KOPT-K1 (cell line): ENCODE measurements around the gene YPEL3.
A peak's percentile ranks its signal among the peaks of the same experiment; 100 is the strongest.
"Not testable (repeated sequence)": the region's sequence is repeated elsewhere in the genome, so short reads cannot be mapped to it uniquely, and the experiment has no call there.

Experiments
- H3K27ac ChIP-seq: fragments of 200-600 bp; sonication (generic); 2 replicates; pipeline ENCODE4 v1.5.1; 2016; ENCODE audit warnings: antibody characterized with exemption, mild to moderate bottlenecking, low read depth, low read length; ENCODE audit not compliant: poor library complexity, severe bottlenecking
- H3K36me3 ChIP-seq: fragments of 200-600 bp; sonication (generic); 2 replicates; pipeline ENCODE4 v1.5.1; 2017; ENCODE audit warnings: antibody characterized with exemption, mild to moderate bottlenecking, low read length, moderate library complexity; ENCODE audit not compliant: insufficient read depth
- H3K9me3 ChIP-seq: fragments of 200-600 bp; sonication (generic); 2 replicates; pipeline ENCODE4 v1.5.1; 2017; ENCODE audit warnings: antibody characterized with exemption, low read length, mild to moderate bottlenecking; ENCODE audit not compliant: insufficient read depth, poor library complexity, severe bottlenecking

Gene YPEL3

DNA sequence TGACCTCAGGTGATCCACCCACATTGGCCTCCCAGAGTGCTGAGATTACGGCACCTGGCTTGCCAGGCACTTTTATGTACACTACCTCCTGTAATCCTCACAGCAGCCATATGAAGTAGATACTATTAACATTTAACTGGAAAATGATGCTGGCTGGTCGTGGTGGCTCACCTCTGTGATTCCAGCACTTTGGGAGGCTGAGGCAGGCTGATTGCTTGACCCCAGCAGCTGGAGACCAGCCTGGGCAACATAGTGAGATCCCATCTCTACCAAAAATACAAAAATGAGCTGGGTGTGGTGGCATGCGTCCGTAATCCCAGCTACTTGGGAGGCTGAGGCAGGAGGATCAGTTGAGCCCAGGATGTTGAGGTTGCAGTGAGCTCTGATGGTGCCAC lies 29.0 kb upstream of the YPEL3 start:
- Histone ChIP-seq H3K36me3 (0 out of 2 replicates have a peak, but pooled peaks cover 5% of the 10 kb centered on the region), H3K9me3 (no peaks in the 10 kb centered on the region), H3K27ac (no peak overlapping the region)

DNA sequence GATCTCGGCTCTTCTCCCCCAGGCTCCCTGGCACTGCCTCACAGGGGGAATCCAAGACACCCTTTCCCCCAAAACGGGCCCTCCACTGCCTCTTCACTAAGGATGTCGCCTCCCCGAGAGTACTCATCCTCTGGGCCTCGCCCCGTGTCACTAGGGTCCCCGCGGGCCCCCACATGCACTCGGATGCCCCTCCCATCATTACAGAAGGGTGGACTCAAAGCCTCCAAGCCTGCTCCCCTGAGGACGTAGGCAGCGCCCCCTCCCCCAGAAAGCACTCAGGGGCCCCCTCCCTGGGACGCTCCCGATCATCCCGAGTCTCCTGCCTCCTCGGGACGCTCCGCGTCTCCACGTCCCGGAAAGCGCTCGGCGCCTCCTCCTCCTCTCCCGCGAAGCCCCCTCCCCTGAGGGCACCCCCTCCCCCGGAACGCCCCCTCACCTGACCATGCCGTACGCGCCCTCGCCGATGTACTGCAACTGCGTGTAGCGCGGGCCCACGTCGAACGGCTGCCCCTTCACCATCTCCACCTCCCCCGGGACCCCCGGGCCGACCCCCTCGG lies 26.7 kb upstream of the YPEL3 start:
- Histone ChIP-seq H3K9me3 (no peaks in the 10 kb centered on the region), H3K27ac (peak overlapping the region; percentile 98), H3K36me3 (peaks cover 22% of the 10 kb centered on the region)

DNA sequence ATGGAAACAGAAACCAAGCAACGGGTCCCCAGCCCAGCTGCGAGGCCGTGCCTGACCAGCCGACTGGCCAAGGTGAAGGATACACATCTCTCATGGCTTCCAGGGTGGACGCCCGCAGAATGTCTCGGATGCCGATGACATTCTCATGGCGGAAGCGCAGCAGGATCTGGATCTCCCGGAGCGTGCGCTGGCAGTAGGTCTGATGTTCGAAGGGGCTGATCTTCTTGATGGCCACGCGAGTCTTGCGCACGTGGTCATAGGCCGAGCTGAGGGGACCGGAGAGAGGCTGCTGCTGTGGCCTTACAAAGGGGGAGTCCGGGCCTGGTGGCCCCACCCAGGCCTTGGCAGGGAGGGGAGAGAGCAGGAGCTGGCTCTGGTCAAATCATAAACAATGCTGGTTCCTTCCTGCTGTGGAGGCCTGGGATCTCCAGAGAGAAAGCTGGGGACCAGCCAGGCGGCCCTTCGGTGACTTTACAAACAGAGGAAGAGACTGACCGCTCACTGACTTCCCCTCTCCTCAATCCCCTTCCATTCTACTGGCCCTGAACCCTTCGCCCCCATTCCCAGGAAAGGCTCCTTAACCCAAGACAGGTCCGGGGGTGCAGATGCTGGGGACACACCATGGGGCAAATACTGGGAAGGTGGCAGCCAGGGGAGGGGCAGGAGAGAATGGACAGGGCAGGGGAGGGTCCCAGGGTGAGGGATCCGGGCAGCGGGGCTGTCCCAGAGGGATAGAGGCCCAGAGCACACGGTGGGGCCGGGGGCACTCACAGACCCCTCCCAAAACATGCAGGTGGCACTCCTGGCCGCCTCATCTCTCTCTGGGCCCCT lies 25.9 kb upstream of the YPEL3 start:
- H3K36me3 ChIP-seq: peaks cover 30% of the 10 kb centered on the region
- H3K27ac ChIP-seq: peak overlapping the region; percentile 98
- H3K9me3 ChIP-seq: no peaks in the 10 kb centered on the region

DNA sequence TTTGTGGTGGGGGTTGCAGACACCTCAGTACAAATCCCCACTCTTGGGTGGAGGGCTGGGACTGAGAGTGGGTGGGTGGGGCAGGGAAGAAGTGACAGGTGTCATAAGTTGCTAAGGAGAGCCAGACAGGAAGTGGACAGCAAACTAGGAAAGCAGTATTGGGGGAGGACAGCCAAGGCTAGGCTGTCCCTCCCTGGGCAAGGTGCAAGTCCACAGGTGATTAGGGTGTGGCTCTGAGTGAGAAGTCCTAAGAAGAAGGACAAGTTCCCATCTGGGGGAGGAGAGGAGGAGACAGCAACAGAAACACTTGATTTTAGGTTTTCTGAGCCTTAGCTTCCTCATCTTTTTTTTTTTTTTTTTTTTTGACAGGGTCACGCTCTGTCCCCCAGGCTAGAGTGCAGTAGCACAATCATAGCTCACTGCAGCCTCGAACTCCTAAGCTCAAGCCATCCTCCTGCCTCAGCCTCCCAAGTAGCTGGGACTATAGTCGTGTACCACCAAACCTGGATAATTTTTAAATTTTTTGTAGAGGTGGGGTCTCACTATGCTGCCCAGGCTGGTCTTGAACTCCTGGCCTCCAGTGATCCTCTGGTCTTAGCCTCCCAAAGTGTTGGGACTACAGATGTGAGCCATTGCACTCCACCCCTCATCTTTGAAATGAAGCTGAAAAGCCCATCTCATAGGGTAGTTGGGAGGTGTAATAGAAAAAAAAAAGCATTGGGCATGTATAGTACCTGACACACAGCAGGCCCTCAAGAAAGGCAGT lies 24.5 kb upstream of the YPEL3 start:
- no peak overlapping the region for H3K27ac ChIP-seq
- peaks cover 41% of the 10 kb centered on the region for H3K36me3 ChIP-seq
- H3K9me3 ChIP-seq: no peaks in the 10 kb centered on the region

DNA sequence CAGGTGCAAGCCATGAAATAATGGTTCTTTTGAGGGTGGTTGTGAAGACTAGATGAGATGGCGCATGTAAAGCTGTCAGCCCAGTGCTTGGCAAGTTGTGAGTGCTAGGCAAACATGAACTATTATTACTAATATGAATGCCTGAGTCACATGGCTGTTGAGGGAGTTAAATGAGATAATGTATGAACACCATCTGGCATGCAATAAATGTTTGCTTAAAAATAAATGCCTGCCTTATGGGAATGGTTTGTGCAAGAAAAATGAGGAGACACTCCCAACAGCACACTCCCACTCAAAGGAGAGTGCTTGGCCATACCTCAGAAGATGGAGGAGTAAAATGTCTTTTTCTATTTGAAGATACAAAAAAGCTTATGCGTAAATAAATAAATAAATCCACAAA lies 23.4 kb upstream of the YPEL3 start:
- peaks cover 45% of the 10 kb centered on the region for H3K36me3 ChIP-seq
- H3K27ac ChIP-seq: no peak overlapping the region
- no peaks in the 10 kb centered on the region for H3K9me3 ChIP-seq

DNA sequence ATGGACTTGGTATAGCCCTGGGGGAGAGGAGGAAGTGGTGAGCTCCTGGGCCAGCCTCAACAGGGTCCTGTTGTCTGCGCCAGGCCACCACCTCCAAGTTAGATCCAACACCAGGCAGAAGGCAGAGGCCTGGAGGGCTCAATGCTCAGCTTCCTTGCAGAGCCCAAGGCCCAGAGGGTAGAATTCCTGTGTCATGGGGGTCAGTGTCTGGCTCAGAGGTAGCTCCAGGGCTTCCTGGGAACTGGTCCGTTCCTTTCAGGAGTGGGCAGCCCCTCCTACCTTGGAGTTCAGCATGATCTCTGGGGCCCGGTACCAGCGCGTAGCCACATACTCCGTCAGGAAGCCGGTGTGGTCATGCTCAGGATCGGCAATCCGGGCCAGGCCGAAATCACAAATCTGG lies 21.8 kb upstream of the YPEL3 start:
- no peak overlapping the region for H3K27ac ChIP-seq
- H3K9me3 ChIP-seq: no peaks in the 10 kb centered on the region
- H3K36me3 ChIP-seq: peaks cover 54% of the 10 kb centered on the region

DNA sequence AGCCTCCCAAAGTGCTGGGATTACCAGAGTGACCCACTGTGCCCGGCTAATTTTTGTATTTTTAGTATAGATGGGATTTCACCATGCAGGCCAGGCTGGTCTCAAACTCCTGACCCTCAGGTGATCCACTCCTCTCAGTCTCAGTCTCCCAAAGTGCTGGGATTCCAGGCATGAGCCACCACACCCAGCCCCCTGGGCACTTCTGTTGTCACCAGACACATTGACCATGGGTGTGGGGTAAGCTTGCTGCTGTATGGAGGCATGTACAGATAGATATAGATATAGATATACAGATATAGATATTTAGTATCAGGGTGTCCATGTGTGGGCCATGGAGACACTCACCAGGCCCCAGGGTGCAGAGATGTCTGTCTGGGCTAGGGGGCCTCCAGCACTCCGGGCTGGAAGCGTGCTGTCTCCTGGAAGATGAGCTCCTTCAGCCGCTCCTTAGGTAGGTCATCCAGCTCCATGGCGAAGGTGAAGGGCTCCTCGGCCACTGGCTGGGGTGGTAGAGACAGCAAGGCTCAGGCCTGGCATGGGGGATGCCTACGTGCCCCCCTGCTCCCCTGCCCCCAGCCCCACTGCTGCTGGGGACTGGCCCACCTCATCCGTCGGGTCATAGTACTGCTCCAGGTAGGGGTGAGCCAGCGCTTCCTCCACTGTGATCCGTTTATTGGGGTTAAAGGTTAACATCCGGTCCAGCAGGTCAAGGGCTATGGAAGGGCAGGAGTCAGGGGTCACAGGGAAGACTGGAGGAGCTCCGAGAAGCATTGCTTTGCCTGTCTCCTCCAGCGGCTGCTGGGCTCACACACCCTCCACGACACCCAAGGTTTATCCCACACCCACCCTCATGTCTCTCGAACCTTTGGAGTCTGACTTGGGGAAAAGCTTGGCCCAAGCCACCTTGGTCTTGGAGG lies 20.5 kb upstream of the YPEL3 start:
- Histone ChIP-seq H3K27ac (no peak overlapping the region), H3K36me3 (peaks cover 64% of the 10 kb centered on the region), H3K9me3 (no peaks in the 10 kb centered on the region)

DNA sequence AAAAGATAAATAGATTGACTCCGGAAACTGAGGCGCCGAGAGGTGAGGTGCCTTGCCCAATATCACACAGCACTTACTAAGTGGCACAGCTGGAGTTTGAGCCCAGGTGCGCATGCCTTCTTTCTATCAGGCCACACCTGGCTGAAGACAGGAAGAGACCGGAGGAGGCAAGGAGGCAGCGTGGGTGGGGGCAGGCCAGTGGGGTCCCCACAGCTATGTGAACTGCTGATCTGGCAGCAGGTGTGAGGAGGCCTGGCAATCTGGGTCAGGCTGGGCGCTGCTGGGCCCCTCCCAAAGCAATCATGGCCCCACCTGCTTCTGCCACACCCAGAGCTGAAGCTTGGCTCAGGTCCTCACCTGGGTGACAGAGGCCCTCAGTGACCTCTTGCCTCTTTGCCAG lies 19.2 kb upstream of the YPEL3 start:
- Histone ChIP-seq H3K27ac (no peak overlapping the region), H3K9me3 (no peaks in the 10 kb centered on the region), H3K36me3 (peaks cover 73% of the 10 kb centered on the region)

DNA sequence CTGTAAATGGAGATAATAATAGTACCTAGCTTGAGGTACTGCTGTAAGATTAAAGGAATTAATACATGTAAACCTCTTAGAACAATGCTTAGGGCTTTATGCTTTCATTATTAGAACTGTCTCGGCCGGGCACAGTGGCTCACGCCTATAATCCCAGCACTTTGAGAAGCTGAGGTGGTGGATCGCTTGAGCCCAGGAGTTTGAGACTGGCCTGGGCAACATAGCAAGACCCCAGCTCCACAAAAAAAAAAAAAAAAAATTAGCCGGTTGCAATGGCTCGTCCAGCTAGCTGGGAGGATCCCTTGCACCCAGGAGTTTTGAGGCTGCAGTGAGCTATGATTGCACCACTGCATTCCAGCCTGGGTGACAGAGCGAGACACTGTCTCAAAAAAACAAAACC lies 18.8 kb upstream of the YPEL3 start:
- H3K27ac ChIP-seq, H3K9me3 ChIP-seq: not testable (repeated sequence)
- H3K36me3 ChIP-seq: peaks cover 74% of the 10 kb centered on the region

DNA sequence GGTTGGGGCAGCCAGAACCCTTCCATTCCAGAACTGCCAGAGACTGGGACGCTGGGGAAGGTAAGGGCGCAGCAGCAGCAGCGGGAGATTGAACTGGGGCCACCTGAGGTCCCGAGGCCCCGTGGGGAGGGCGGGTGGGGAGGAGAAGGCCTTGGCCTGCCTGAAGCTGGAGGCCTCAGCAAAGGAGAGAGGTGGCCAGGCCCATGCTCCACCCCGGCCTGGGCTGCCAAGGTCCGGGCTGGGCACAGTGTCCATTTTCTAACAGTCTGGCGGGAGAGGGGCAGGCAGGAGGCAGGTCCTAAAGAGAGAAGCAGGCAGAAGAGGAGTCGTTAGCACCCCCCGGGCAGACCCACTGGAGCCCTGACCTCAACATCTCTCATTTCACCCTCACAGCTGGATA lies 18.4 kb upstream of the YPEL3 start:
- H3K27ac ChIP-seq: no peak overlapping the region

DNA sequence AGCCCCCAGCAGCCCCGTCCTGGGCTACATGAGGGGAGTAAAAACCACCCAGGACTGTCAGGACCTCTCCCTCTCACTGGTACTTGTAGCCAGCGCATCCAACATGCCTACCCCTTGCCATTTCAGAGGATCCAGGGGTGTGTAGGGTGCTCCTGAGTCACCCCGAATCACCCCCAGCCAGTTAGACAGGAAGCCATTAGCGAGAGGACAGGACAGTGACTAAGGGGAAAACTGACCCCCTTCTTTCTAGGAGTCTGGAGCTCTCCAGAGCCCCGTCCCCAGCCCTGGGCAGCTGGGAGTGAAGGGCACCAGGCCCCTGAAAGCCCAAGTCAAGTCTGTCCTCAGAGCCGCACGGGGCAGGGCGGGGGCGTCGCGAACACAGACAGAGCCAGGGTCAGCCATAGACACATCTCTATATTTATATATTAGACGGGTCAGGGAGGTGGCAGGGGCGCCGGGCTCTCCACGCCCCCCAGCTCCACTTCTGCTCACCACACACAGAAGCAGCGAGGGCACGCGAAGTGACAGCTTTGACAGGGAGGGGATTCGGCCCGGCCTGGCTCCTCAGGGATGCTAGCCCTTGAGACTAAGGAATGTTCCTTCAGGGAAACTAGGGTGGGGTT lies 17.8 kb upstream of the YPEL3 start:
- H3K36me3 ChIP-seq: peaks cover 70% of the 10 kb centered on the region
- no peak overlapping the region for H3K27ac ChIP-seq
- H3K9me3 ChIP-seq: no peaks in the 10 kb centered on the region

More for the DNA sequence above, 18.4 kb upstream of the YPEL3 start:
- H3K9me3 ChIP-seq: no peaks in the 10 kb centered on the region
- H3K36me3 ChIP-seq: peaks cover 74% of the 10 kb centered on the region

DNA sequence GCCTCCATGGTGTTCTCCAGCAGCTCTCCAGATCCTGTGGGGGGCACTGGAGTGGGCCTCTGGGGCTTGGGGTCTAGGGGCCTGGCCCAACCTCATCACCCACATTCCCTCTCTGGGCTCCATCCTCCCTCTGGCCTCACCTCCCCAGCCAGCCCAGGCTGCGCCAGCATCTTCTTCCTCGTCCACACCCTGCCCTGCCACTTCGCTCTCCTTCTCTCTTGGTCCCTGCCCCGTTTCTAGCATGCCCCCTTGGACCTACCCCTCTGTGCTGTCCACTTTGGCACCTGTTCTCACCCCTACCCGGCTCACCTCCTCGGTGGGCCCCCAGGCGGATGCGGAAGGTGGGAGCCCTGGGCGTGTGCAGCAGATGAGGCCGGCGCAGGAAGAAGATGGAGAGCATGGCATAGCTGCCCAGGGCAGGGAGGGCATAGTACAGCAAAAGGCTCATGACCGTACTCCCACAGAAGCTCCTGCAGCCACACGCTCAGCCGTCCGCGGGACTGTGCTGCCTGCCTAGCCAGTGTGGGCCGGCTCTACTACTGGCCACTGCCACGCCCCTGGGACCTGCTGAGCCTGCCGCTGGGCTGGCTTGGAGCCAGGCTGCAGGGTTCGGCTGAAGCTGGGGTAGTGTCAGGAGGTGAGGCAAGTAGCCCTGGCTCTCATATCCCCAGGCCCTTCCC lies 17.2 kb upstream of the YPEL3 start, which contains the start of gene GDPD3:
Gene GDPD3, minus strand, starts transcription at position 507 of the 680 bp plus-strand sequence. Its CDS starts 59 bp downstream, at position 448.
- peaks cover 72% of the 10 kb centered on the region for H3K36me3 ChIP-seq
- H3K9me3 ChIP-seq: no peaks in the 10 kb centered on the region
- H3K27ac ChIP-seq: no peak within 1 kb of the TSS

DNA sequence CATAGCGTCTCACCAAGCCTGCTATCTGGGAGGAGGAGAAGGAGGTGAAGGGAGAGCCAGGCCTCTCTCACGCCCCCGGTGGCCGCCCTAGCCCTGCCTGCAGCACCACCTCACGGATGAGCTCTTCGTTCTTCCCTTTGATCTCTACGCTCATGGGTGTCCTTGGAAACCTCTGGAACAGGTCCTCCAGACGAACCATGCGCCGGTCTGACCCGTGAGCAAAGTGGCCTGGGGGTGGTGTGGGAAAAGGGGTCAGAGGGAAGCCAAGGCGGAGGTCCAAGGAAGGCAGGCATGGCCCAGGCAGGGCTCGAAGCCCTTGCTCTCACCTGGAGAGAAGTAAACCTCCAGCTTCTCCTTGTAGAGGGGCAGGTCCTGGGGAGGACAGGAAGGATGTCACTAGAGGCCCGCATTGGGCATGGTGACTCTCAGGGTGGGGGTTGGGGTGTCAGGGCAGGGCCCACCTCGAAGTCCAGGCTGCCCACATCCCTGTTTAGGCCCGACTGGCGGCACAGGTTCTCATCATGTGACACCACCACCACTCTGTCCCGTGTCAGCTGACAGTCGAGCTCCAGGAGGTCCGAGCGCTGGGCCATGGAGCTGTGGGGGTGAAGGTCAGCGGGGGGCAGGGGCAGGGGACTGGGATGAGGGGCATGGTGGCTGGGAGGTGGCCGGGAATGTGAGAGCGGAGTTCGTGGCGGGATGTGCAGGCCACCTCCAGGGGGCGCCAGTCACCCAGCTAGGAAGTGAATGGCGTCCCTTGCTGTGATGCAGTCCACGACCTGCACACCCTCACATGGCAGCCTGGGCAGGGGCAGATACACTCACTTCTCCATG lies 16.4 kb upstream of the YPEL3 start:
- Histone ChIP-seq H3K27ac (no peak overlapping the region), H3K36me3 (peaks cover 72% of the 10 kb centered on the region), H3K9me3 (no peaks in the 10 kb centered on the region)
